ENCODE results near the gene TMEM198.

Gene TMEM198, protein sequence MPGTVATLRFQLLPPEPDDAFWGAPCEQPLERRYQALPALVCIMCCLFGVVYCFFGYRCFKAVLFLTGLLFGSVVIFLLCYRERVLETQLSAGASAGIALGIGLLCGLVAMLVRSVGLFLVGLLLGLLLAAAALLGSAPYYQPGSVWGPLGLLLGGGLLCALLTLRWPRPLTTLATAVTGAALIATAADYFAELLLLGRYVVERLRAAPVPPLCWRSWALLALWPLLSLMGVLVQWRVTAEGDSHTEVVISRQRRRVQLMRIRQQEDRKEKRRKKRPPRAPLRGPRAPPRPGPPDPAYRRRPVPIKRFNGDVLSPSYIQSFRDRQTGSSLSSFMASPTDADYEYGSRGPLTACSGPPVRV

DNA sequence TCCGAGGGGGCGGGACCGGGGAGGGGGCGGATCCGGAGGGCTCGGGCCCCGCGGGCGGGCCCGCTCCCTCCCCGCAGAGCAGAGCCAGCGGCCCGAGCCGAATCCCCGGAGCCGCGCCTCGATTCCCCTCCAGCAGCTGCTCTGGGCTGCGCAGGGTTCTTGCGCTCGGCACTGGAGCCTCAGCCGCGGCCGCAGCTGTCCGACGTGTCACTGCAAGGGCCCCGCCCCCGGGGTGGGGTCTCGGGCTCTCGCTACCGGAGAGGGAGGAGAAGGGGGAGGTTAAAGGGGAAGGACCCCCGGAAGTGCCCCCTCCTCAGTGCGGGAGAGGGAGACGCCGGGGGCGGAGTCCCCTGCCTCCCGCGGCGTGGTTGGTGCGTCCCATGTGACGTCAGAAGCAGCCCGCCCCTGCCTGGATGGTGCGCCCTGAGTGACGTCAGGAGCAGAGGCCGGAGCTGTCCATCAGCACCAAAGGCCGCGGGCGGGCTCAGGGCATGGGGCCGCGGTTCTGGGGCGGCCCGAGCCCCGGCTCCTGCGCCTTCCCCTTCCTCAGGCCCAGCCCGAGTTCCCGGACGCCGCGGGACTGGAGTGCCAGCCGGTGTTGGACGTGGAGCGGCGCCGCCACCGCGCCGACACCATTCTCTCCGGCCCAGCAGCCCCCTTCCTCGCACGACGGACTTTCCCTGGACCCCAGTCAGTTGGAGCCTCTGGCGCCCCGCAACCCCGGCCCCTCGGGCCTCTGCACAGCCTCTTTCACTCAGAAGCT lies at the start of gene TMEM198, which contains the start of gene CHPF:
Gene TMEM198 (plus strand): TSS at position 433 of the 763 bp plus-strand sequence. CDS start 700 bp downstream, outside the sequence.
Gene CHPF (minus strand): TSS at position 214 of the 763 bp plus-strand sequence. CDS start 271 bp downstream, outside the sequence.
- peak; percentile 98 to 99 for DNase-seq

- DNase-seq, result no peak
Observed at GRCh38 chr2:219494952-219495530, 48.8 kb upstream of the TMEM198 start.

DNA sequence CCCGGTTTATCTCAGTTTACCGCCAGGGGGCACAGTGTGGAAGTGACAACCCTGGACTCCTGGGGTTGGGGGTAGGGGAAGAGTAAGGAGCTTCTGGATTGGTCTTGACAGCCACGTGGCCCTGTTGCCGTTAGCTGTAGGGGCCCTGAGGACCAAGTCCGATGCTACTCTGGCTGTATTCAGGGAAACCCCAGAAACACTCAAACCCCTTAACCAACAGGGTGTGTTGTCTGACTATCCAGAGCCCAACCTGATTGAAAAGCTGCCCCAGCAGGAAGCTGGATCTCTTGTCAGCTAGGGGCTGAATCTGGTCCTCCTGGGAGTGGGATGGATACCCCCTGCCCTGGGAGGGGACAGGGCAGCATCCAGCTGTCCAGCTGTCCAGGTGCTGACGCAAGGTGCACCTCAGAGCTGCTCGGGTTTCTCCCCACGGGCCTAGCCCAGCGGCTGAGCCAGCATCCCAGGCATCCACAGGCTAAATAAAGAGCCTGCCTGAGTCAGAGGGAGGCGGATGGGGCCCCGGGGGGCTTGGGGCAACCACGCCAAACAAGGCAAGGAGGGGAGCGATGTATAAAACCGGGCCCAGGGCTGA lies 48.2 kb upstream of the TMEM198 start:
- peak; percentile 76 to 84 for DNase-seq

- DNase-seq, result no peak
Observed at GRCh38 chr2:219496247-219496824, 47.5 kb upstream of the TMEM198 start.

- no peak for DNase-seq
Observed at GRCh38 chr2:219496825-219497494, 46.9 kb upstream of the TMEM198 start.

DNA sequence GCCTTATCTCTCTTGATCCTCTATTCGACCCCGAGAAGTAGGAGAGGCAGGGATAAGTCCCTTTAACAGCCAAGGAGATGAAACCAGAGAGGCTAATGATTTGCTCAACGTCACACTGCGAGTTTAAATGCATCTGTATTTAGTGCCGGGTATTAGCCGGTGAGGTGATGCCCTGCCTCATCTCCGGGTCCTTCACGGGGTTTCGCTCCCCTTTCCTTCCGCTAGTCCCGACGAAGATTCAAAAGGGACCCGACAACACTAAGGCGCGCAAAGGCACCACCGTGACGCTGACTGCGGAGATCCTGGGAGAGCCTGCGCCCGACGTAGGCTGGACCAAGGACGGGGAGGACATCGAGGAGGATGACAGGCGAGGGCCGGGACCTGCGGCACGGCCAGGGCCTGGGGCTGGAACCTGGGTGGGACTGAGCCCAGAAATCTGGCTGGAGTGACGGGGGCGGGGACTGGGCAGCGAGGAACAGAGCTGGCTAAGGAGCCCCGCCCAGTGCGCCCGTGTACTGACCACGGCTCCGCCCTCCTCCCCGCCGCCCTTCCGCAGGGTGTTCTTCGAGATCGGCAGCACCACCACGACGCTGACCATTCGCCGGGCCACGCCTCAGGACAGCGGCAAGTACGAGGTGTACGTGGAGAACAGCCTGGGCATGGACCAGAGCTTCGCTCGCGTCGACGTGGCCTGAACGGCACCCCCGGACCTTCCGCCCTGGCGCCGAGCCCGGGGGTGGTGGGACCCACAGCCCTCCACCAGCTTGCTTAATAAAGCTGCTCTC lies 46.1 kb upstream of the TMEM198 start:
- peak; percentile 19 to 74 for DNase-seq

DNA sequence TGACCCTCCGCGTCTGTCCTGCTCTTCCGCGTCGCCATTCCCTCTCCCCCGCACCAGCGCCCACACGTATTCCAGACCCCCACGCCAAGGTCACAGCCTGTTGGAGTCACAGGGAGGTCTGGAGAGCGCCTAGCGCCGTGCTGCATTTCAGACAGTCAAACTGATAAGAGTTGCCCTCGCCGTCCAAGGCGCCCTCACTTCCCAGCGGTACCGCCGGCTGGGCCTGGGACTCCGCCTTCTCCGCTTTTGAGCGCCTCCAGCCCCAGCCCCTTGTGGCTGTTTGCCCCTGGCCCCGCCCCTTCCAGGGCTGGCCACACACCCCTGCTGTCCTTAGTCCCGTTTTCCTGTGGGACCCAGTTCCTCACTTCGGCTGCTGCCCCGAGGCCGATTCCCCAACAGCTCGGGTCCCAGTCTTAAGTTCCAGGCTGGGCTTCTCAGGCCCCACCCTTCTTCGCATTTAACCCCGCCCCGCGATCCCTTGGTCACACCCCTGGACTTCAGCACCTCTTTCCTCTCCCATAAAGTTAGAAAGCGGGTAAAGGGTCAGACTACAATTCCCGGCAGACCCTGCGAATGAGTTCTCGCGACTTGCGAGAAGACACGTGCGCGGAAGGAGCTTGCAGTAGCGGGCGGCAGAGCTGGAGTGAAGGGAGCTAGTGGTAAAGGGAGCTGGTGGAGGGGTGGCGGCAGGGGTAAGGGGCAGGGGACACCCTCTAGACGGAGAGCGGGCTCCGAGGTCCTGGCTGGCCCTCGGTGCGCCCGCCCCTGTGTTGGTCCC lies 45.4 kb upstream of the TMEM198 start, which contains the start of gene GMPPA:
Gene GMPPA (plus strand): TSS at position 612 of the 778 bp plus-strand sequence. CDS start 1,085 bp downstream, outside the sequence.
- DNase-seq, result peak; percentile 97 to 98

DNA sequence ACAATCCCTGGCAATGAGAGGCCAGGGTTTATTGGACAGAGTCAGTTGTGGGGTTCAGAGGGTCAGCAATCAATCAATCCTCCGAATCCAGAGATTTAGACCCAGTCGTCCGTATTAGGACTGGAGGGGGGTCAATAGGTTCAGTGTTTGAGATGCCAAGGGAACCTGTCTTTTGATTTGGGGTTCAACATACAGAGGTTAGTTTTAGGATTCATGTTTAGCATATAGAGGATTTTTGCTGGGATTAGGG lies 44.8 kb upstream of the TMEM198 start:
- no peak for DNase-seq

DNA sequence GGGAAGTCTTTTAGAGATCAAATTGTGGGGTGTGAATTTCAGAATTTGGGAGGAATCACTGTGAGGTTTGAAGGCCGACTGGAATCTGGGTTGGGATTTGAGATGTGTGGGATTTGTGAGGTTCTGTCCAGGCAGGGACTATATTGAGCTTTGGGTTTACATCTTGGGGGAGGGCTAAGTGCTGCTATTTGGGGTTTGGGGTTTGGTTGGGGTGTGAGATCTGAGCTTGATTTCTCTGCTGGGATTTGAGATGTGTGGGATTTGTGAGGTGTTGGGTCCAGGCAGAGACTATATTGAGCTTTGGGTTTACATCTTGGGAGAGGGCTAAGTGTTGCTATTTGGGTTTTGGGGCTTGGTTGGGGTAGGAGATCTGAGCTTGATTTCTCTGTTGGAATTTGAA lies 44.3 kb upstream of the TMEM198 start:
- DNase-seq, result no peak

DNA sequence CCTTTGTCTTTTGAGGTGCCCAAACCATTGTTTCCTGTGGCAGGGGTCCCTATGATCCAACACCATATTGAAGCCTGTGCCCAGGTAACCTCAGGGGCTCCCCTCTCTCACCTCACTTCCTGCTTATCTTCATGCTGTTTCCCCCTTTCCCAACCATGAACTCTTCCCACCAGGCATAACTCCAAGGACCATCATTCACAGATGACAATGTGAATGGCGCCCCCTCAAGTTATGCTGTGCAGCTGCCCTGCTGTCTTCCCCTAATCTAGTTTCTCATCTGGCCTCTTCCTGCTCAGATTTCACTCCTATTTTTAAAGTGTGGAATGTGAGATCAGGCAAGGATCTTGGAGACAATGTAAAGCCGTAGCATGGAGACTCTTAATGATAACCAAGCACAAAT lies 43.7 kb upstream of the TMEM198 start:
- DNase-seq, result no peak

DNA sequence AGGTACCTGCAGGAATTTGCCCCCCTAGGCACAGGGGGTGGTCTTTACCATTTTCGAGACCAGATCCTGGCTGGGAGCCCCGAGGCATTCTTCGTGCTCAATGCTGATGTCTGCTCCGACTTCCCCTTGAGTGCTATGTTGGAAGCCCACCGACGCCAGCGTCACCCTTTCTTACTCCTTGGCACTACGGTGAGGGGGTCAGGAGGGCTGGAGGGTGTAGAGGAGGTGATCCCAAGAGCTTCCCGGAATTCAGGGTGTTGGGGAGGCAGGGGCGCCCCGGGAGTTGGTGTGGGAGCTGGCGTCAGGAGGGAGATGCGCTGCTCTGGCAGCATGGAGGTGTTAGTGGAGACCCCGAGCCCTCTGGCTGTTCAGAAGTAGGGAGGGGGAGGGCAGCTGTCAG lies 42.0 kb upstream of the TMEM198 start:
- no peak for DNase-seq

DNA sequence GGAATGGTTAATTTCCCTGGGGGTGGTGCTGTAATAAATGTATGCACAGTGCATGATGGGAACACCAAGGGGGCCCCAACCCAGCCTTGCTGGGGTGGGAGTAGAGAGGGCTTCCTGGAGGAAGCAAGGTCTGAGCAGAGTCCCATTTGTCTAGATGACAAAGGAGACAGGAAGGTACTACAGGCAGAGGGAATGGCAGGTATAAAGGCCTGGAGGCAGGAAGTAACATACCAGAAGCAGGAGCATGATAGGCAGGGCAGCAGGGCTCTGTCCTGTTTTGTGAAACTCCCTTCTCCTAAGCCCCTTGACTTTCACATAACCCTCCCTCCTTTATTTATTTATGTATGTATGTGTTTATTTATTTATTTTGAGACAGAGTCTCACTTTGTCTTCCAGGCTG lies 41.2 kb upstream of the TMEM198 start:
- DNase-seq, result no peak

- DNase-seq, result no peak
Observed at GRCh38 chr2:219505585-219505984, 38.2 kb upstream of the TMEM198 start.

DNA sequence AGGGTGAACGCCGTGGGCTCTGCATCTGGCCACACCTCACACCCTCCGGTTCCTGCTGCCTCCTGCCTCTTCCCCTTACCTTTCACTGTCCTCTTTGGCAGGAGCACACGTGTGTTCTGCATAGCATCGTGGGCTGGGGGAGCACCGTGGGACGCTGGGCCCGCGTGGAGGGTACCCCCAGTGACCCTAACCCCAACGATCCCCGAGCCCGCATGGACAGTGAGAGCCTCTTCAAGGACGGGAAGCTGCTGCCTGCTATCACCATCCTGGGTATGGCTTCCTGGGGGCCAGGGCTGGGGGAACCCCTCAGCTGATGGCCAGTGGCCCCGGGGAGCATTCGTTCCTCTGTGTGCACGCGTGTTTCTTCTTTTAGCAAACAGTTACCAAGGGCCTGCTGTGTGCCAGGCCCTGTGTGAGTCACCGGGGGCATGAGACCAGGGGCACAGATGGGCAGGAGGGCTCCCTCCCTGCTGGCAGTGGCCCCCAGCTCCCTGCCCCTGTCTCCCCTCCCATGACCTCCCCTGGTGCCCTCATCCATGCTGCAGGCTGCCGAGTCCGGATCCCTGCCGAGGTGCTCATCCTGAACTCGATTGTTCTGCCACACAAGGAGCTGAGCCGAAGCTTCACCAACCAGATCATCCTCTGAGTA lies 37.6 kb upstream of the TMEM198 start:
- DNase-seq, result no peak

DNA sequence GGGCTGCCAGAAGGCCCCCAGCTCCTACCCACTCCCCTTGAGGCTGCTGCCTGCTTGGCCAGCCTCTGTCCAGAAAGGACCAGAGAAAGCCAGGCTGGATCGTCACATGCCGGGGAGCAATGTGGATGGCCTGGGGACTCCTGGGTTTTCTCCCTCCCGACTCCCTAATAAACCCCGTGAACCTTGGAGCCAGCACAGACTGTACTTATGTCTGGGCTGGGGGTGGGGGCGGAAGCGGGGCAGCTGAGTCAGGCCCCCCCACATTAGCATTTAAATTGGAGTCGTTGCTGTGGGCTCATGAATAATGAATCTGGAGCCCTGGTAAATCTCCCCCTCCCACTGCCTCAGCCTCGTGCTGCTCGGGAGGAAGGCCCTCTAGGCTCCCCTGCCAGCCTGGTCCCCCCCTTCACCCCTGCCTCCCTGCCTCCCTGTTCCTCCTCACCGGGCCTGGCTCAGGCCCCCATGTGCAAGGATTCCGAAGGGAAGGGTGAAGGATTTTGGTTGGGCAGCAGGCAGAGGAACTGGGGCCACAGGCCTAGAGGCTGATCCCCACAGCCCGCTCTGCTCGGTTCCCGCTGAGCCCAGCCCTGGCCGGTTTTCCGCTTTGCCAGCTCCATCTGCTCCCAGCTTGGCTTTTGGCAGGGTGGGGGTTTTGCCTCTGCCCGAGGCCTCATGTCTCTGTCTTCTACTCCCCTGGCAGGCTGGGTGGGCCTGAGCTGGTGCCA lies 36.9 kb upstream of the TMEM198 start:
- DNase-seq, result no peak

GRCh38 chr2:219507581-219508443 lies 36.0 kb upstream of the TMEM198 start:
- no peak for DNase-seq

- no peak for DNase-seq
Observed at GRCh38 chr2:219508444-219508734, 35.4 kb upstream of the TMEM198 start.

- DNase-seq, result no peak
Observed at GRCh38 chr2:219508971-219509779, 34.7 kb upstream of the TMEM198 start.
